Astrocyte of the spinal cord (primary cell): ENCODE data around the gene SORD.
"Not testable (repeated sequence)": the region's sequence is repeated elsewhere in the genome, so short reads cannot be mapped to it uniquely, and the experiment has no call there.

Source experiments
- DNase-seq: peaks from one replicate; pipeline ENCODE4 v3.0.0; 2011; ENCODE audit warnings: low read depth, low spot score
- H3K4me3 ChIP-seq: 2 replicates; pipeline ENCODE4 v1.5.1; 2011; ENCODE audit warnings: low read depth, mild to moderate bottlenecking, low read length, moderate library complexity
- CTCF ChIP-seq: IDR thresholded peaks from 2 replicates; pipeline ENCODE4 v1.5.1; 2012; ENCODE audit warnings: low read depth, mild to moderate bottlenecking, low read length, inconsistent platforms
- in situ Hi-C: cut with HindIII; loops from 2 replicates; pipeline ENCODE4 v1.10.0; 2017; ENCODE audit warnings: low sequenced_read_pairs

Gene SORD

GRCh38 chr15:45097466-45097865 lies 74.5 kb downstream of the SORD start:
- in situ Hi-C loops = no loop called here
- TF ChIP-seq CTCF = no peak
- DNase-seq = no peak
- H3K4me3 ChIP-seq = no peak overlapping the region

- no peak for TF ChIP-seq CTCF
- H3K4me3 ChIP-seq = no peak overlapping the region
- no peak for DNase-seq
- in situ Hi-C loops = no loop called here
These were observed 76.7 kb downstream of the SORD start for GRCh38 chr15:45099549-45100165.

- no peak overlapping the region for H3K4me3 ChIP-seq
- DNase-seq = no peak
- no peak for TF ChIP-seq CTCF
- in situ Hi-C loops = no loop called here
These were observed 78.1 kb downstream of the SORD start for GRCh38 chr15:45100884-45101625.

GRCh38 chr15:45101749-45102148 lies 78.8 kb downstream of the SORD start:
- TF ChIP-seq CTCF = no peak

GRCh38 chr15:45102226-45102625 lies 79.2 kb downstream of the SORD start:
- no peak for TF ChIP-seq CTCF
- in situ Hi-C loops = no loop called here
- DNase-seq = no peak
- H3K4me3 ChIP-seq = no peak overlapping the region

More at GRCh38 chr15:45101749-45102148, 78.8 kb downstream of the SORD start:
- no peak for DNase-seq
- H3K4me3 ChIP-seq = no peak overlapping the region
- in situ Hi-C loops = no loop called here

- DNase-seq, in situ Hi-C loops, H3K4me3 ChIP-seq: not testable (repeated sequence)
These were observed 81.2 kb downstream of the SORD start for GRCh38 chr15:45104170-45104569.

GRCh38 chr15:45105586-45105985 lies 82.6 kb downstream of the SORD start:
- in situ Hi-C loops = no loop called here
- no peak for TF ChIP-seq CTCF
- no peak overlapping the region for H3K4me3 ChIP-seq
- DNase-seq = no peak
